SIG-M5 treated with dmso at 0.1 percent for 504 hours (cell line): ENCODE measurements around the gene C12orf60.

Source experiments
- DNase-seq: peaks from one replicate; lab custom pipeline; 2025; ENCODE audit not compliant: unreplicated experiment; lab: John Stamatoyannopoulos, UW

C12orf60 gene

GRCh38 chr12:14833952-14834351 is 30.5 kb downstream of the C12orf60 start:
- no peak for DNase-seq

- DNase-seq, result no peak
Measured at GRCh38 chr12:14834509-14834908, 31.0 kb downstream of the C12orf60 start.

DNA sequence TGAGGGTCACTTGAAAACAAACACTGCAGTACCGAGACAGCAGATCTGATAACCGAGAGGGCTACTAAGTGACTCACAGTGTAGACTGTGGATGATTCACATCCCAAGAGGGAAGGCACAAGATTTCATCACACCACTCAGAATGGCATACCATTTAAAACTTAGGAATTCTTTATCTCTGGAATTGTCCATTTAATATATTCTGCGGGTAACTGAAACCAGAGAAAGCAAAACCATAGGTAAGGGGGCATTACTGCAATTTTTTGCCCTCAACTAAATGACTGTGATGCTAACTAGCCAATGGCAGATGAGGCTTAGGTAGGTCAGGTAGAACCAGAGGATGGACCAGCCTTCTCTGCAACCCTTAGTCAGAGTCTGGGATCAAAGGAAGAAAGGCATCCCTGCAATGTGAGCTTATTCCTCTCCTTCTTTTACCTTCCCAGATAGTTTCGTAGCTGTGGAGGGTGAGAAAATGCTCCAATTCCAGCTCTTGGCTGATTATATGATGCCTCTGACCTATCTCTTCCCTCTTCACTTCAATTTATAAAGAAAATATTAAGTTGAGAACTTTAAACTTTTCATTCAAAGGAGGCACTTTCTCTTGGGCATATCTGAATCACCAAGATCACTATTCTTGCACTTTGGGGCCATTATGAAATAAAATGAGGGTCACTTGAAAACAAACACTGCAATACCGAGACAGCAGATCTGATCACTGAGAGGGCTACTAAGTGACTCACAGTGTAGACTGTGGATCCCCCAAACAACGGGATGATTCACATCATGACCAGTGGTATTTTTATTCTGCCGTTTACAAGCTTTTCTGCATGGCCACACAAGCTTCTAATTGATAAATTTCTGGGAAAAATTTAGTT is 33.1 kb downstream of the C12orf60 start:
- no peak for DNase-seq

GRCh38 chr12:14839262-14839661 is 35.8 kb downstream of the C12orf60 start:
- DNase-seq, result no peak

DNA sequence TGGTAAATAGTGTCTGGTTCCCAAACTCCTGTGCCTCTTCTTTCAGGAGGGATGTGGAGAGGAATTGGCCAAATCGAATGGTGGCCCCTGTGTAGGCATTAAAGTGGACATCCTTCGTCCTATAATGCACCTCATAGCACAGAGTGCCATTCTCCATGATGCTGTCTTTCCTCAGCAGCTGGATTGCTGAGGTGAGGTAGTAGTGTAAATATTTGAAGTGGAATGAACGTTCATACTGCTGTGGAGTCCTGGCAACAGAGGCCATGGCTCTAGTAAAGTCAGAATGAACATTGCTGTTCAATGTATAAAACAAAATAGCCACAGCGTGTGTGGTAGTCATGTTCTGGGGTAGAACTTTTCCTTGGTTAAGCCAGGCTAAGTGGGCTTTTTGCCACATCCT is 37.1 kb downstream of the C12orf60 start:
- DNase-seq, result no peak

GRCh38 chr12:14841761-14842160 is 38.3 kb downstream of the C12orf60 start:
- DNase-seq, result no peak

GRCh38 chr12:14842315-14842714 is 38.8 kb downstream of the C12orf60 start:
- DNase-seq, result no peak

DNA sequence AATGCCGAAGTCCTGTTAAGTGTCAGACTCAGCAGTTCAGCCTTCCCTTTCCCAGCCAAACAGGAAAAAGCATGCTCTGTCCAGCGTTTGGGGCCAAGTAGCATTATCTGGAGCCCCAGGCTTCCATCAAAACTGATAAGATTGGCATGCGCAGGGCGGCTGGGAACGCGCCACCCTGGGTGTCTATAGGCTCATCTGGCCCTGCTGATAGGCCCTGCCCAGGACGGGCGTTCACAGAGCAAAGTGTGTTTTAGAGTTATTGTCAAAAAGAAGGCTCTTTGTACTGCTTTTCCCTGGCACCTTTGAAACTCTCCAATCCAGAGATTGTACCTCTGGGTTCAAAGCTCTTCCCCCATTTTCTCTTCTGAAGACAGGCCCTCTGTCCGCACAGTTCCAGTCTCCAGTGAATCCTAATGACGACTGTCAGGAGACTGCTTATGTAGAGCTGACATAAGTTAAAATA is 40.0 kb downstream of the C12orf60 start, which contains the start of gene ART4:
TSS of gene ART4 (minus strand) at position 102 of the 463 bp plus-strand sequence. CDS start 413 bp downstream, outside the sequence.
- no peak for DNase-seq

- no peak for DNase-seq
Measured at GRCh38 chr12:14844401-14844800, 40.9 kb downstream of the C12orf60 start.

- DNase-seq, result peak; percentile 68
Measured at GRCh38 chr12:14845350-14845750, 41.9 kb downstream of the C12orf60 start.

GRCh38 chr12:14846042-14846587 is 42.6 kb downstream of the C12orf60 start:
- DNase-seq, result peak; percentile 40

DNA sequence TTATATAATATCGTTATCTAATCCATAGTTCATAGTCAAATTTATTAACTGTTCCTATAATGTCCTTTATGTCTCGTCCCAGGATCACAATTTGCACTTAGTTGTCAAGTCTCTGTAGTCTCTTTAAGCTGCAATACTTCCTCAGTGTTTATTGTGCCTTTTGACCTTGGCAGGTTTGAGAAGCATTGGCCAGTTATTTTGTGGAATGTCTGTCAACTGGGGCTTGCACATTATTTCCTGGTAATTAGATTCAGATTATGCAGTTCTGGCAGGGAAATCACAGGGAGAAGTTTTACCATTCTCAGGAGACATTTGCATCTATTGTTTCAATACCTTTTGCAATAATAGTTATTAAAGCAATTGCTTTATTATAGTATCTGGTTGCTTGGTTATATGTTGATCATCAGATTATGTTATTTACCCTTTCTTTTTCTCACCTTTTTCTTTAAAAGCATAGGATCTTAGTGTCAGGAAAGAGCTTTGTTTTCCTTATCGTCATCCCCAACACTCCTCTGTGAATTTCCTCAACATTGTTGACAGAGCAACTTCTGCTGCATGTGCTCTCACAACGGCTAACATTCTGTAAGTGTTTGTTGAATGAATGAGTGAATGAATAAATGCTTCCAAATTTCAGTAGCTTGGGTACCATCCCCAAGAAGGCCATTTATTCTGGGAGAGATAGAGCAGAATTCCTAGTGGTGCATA is 43.6 kb downstream of the C12orf60 start:
- DNase-seq, result no peak

GRCh38 chr12:14849661-14850060 is 46.2 kb downstream of the C12orf60 start:
- DNase-seq, result no peak

GRCh38 chr12:14850929-14851663 is 47.6 kb downstream of the C12orf60 start:
- DNase-seq, result no peak

- DNase-seq, result no peak
Measured at GRCh38 chr12:14852880-14853279, 49.4 kb downstream of the C12orf60 start.

GRCh38 chr12:14853961-14854360 is 50.5 kb downstream of the C12orf60 start:
- no peak for DNase-seq

DNA sequence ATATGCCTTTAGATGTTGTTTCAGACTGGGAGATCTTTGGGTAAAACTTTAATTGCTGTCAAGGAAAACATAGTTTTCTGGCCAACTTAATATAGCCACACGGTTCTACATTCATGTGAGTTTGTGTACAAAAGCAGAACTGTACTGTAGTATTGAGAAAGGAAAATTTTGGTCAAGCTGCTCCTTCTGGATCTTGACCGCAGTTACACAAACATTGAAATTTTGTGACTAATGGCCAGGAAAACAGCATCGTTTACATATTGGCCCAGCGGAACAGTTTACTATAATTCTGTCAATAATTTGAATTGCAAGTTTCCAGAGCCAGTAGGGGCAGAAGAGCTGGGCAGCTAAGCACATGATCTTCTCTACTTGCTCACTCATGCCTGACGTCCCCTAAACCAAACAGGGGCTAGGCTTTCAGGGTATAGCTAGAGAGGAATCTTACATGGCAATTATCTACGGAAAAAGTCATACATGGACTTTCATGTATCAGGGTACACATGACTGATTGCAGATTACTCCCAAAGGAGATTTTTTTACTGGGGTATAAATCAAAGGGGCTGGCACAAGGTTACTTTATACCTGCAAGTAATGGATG is 51.2 kb downstream of the C12orf60 start:
- DNase-seq, result no peak

DNA sequence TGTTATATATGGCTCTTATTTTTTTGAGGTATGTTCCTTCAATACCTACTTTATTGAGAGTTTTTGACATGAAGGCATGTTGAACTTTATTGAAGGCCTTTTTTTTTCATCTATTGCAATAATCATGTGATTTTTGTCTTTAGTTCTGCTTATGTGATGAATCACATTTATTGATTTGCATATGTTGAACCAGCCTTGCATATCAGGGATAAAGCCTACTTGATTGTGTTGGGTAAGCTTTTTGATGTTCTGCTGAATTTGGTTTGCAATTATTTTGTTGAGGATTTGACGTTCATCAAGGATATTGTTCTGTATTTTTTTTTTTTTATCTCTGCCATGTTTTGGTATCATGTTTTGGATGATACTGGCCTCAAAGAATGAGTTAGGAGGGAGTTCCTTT is 55.0 kb downstream of the C12orf60 start:
- no peak for DNase-seq

DNA sequence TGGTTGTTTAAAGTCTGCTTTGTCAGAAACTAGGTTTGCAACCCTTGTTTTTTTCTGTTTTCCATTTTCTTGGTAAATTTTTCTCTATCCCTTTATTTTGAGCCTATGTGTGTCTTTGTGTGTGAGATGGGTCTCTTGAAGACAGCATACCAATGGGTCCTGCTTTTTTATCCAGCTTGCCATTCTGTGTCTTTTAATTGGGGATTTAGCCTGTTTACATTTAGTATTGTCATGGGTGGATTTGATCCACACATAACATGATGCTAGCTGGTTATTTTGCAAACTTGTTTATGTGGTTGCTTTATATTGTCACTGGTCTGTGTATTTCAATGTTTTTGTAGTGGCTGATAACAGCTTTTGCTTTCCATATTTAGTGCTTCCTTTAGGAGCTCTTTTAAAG is 57.0 kb downstream of the C12orf60 start:
- no peak for DNase-seq

DNA sequence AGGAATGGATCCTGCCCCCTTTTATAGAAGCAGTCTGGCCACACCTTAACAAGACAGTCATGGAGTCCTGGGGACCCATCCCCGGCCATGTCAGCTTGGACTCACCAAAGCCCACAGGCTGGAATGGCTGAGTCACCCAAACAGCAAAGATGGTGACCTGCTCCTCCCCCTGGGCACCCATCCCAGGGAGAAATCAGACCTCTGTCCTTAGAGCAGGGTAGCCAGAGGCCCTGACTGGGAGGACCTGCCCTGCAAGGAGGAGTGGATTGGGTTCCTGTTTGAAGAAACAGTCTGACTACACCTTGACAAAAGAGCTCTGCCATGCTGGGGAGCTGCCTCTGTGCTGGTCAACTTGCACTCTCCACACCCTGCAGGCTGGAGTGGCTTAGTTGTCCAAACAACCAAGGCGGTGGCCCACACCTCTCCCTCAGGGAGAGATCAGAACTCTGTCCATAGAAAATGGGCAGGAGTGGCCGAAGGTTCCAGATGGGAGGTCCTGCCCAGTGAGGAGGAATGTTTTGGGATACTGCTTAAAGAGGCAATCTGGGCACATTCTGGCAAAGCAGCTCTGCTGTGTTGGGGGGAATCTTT is 65.5 kb downstream of the C12orf60 start:
- DNase-seq, result no peak
